Left renal cortex interstitium (tissue), 4 donors: Measurements from ENCODE around the gene NCS1. TPM values are rescaled to one million over a fixed set of nuclear protein-coding genes. Genes with fewer than 3 reads are reported as not detected.

Experiments used
- DNase-seq, 4 donors: peaks; one replicate each; pipeline ENCODE4 v3.0.0-alpha.2; 2013; ENCODE audit warnings: low read depth in 4 of 4, low spot score in 2 of 4, missing footprints in 1 of 4
- polyA plus RNA-seq, 4 donors: library from polyadenylated mRNA; unstranded; fragments of 120-200 nt; gene quantifications; one replicate each; pipeline ENCODE4 v1.2.1, GENCODE V29; 2013; ENCODE audit not compliant: insufficient read length in 4 of 4

NCS1 gene
- polyA plus RNA-seq, 4 donors = 26.2 to 30.4 (median 28.6) TPM

GRCh38 chr9:130145658-130146057, 26.5 kb upstream of the NCS1 start:
- no peak for DNase-seq

GRCh38 chr9:130147198-130147597, 25.0 kb upstream of the NCS1 start:
- no peak for DNase-seq

- no peak for DNase-seq
These were observed 24.3 kb upstream of the NCS1 start for GRCh38 chr9:130147910-130148309.

- DNase-seq = no peak
These were observed 23.2 kb upstream of the NCS1 start for GRCh38 chr9:130149031-130149430.

GRCh38 chr9:130149654-130150286, 22.4 kb upstream of the NCS1 start:
- no peak for DNase-seq

- no peak for DNase-seq
These were observed 21.3 kb upstream of the NCS1 start for GRCh38 chr9:130150779-130151382.

GRCh38 chr9:130154816-130155215, 17.4 kb upstream of the NCS1 start:
- no peak for DNase-seq

- no peak for DNase-seq
These were observed 16.6 kb upstream of the NCS1 start for GRCh38 chr9:130155647-130156046.

GRCh38 chr9:130156672-130157071, 15.5 kb upstream of the NCS1 start:
- DNase-seq = no peak

- no peak for DNase-seq
These were observed 15.1 kb upstream of the NCS1 start for GRCh38 chr9:130157079-130157478.

- DNase-seq = no peak
These were observed 14.2 kb upstream of the NCS1 start for GRCh38 chr9:130158001-130158400.

GRCh38 chr9:130159057-130159456, 13.1 kb upstream of the NCS1 start:
- no peak for DNase-seq

GRCh38 chr9:130159915-130160670, 12.1 kb upstream of the NCS1 start:
- DNase-seq = no peak

- DNase-seq = no peak
These were observed 11.2 kb upstream of the NCS1 start for GRCh38 chr9:130160862-130161470.

GRCh38 chr9:130165579-130165978, 6.6 kb upstream of the NCS1 start:
- DNase-seq = no peak

- no peak for DNase-seq
These were observed 5.8 kb upstream of the NCS1 start for GRCh38 chr9:130166399-130166798.

- DNase-seq = no peak
These were observed 4.3 kb upstream of the NCS1 start for GRCh38 chr9:130167927-130168326.

- no peak for DNase-seq
These were observed 717 bp upstream of the NCS1 start for GRCh38 chr9:130171226-130172148.

GRCh38 chr9:130172858-130173665, 858 bp downstream of the NCS1 start:
- no peak for DNase-seq

- no peak for DNase-seq
These were observed 1.4 kb downstream of the NCS1 start for GRCh38 chr9:130173666-130173983.
